Measurements from ENCODE around the gene UCHL1.

DNA sequence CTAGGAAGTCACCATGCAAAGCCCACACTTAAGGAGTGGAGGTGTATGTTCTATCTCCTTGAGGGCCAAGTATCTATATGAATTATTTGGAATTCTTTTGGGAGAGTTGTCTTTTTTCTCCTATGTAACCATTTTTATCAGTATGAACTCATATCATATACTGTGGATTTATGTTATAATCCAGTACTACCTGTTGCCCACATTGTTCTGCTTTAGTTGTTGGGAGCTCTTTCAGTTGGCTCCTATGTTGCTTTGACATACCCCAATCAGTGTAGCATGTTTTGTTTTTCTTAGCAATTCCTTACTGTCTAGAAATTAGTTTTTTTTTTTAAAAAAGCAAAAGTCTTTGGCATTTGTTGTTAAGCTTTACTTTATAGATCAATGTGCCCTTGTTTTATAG, 13.0 kb downstream of the UCHL1 start:
- TF ChIP-seq, protein P1, sequence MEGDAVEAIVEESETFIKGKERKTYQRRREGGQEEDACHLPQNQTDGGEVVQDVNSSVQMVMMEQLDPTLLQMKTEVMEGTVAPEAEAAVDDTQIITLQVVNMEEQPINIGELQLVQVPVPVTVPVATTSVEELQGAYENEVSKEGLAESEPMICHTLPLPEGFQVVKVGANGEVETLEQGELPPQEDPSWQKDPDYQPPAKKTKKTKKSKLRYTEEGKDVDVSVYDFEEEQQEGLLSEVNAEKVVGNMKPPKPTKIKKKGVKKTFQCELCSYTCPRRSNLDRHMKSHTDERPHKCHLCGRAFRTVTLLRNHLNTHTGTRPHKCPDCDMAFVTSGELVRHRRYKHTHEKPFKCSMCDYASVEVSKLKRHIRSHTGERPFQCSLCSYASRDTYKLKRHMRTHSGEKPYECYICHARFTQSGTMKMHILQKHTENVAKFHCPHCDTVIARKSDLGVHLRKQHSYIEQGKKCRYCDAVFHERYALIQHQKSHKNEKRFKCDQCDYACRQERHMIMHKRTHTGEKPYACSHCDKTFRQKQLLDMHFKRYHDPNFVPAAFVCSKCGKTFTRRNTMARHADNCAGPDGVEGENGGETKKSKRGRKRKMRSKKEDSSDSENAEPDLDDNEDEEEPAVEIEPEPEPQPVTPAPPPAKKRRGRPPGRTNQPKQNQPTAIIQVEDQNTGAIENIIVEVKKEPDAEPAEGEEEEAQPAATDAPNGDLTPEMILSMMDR (IDR thresholded peaks at IDR 0.05; ENCODE audit: low read length) = no peak
- TF ChIP-seq EZH2 (IDR thresholded peaks at IDR 0.05; ENCODE audit: borderline replicate concordance, low read length) = no peak
